IMR-90 (cell line): ENCODE data around the gene COX6A1. TPM values are rescaled to one million over a fixed set of nuclear protein-coding genes. Genes with fewer than 3 reads are reported as not detected.

ENCODE experiments used
- ATAC-seq: fragments of 200-7000 bp; cut with Tn5 transposase; 2 replicates; pipeline ENCODE4 v1.9.1; 2020; ENCODE audit warnings: low read depth, mild to moderate bottlenecking, moderate library complexity
- BruUV-seq: library from RNA; stranded (reverse); fragments of 400-500 nt; replicated peaks from 2 replicates; lab custom pipeline; 2021; lab: Mats Ljungman, UMichigan
- CTCF ChIA-PET: fragments of 300-600 bp; formaldehyde crosslinking; extraction: SDS; loops from one replicate; lab custom pipeline; 2021; ENCODE audit warnings: antibody characterized with exemption; lab: Yijun Ruan, JAX
- POLR2A ChIA-PET: fragments of 300-600 bp; sonication (Branson Sonifier 250); formaldehyde crosslinking; loops from one replicate; lab custom pipeline; 2022; ENCODE audit warnings: antibody characterized with exemption; ENCODE audit not compliant: unreplicated experiment; lab: Charles Lee
- DNase-seq: peaks from one replicate; pipeline ENCODE4 v3.0.0; 2013
- H2AFZ ChIP-seq: replicated peaks from 2 replicates; pipeline ENCODE3; 2013; ENCODE audit warnings: low read length, mild to moderate bottlenecking; ENCODE audit not compliant: poor library complexity
- H2AK5ac ChIP-seq: 2 replicates; pipeline ENCODE4 v1.6.1; 2013; ENCODE audit warnings: low read depth, low read length, inconsistent platforms
- H2AK9ac ChIP-seq: replicated peaks from 2 replicates; pipeline ENCODE3; 2013; ENCODE audit warnings: mild to moderate bottlenecking, low read depth, low read length, moderate library complexity; ENCODE audit not compliant: poor library complexity
- H2BK120ac ChIP-seq: 2 replicates; pipeline ENCODE4 v1.6.1; 2013; ENCODE audit warnings: low read depth, low read length, inconsistent platforms
- H2BK15ac ChIP-seq: 3 replicates; pipeline ENCODE4 v1.6.1; 2013; ENCODE audit warnings: low read depth, low read length, inconsistent platforms
- H2BK20ac ChIP-seq: 2 replicates; pipeline ENCODE4 v1.6.1; 2013; ENCODE audit warnings: low read depth, mild to moderate bottlenecking, inconsistent platforms, low read length, moderate library complexity
- H2BK5ac ChIP-seq: 2 replicates; pipeline ENCODE4 v1.6.1; 2013; ENCODE audit warnings: mild to moderate bottlenecking, low read depth, low read length, inconsistent platforms; ENCODE audit not compliant: poor library complexity, severe bottlenecking
- H3K14ac ChIP-seq: replicated peaks from 2 replicates; pipeline ENCODE4 v1.6.1; 2013; ENCODE audit warnings: low read depth, low read length, inconsistent platforms
- H3K18ac ChIP-seq: 2 replicates; pipeline ENCODE4 v1.6.1; 2013; ENCODE audit warnings: low read depth, low read length, control low read depth
- H3K23ac ChIP-seq: 2 replicates; pipeline ENCODE4 v1.6.1; 2013; ENCODE audit warnings: low read depth, low read length, inconsistent platforms
- H3K27ac ChIP-seq: 2 replicates; pipeline ENCODE4 v1.5.1; 2013; ENCODE audit warnings: mild to moderate bottlenecking, control low read depth, low read length; ENCODE audit not compliant: insufficient read depth
- H3K27me3 ChIP-seq: 2 replicates; pipeline ENCODE4 v1.6.1; 2013; ENCODE audit warnings: low read length; ENCODE audit not compliant: control insufficient read depth, insufficient read depth
- H3K36me3 ChIP-seq: 2 replicates; pipeline ENCODE4 v1.6.1; 2013; ENCODE audit warnings: low read length, mixed read lengths; ENCODE audit not compliant: control insufficient read depth, insufficient read depth
- H3K4ac ChIP-seq: 2 replicates; pipeline ENCODE4 v1.6.1; 2013; ENCODE audit warnings: low read depth, low read length, inconsistent platforms
- H3K4me1 ChIP-seq: 2 replicates; pipeline ENCODE4 v1.6.1; 2013; ENCODE audit warnings: low read length, mixed read lengths; ENCODE audit not compliant: control insufficient read depth, insufficient read depth
- H3K4me2 ChIP-seq: 2 replicates; pipeline ENCODE4 v1.6.1; 2013; ENCODE audit warnings: low read depth, mild to moderate bottlenecking, control low read depth, low read length, moderate library complexity
- H3K4me3 ChIP-seq: 2 replicates; pipeline ENCODE4 v1.5.1; 2013; ENCODE audit warnings: low read depth, mild to moderate bottlenecking, control low read depth, low read length, moderate library complexity; ENCODE audit not compliant: insufficient read depth
- H3K56ac ChIP-seq: 2 replicates; pipeline ENCODE4 v1.6.1; 2013; ENCODE audit warnings: low read length, inconsistent platforms; ENCODE audit not compliant: insufficient read depth; ENCODE audit errors: extremely low read depth
- H3K79me1 ChIP-seq, 2 experiments: 2 replicates each; pipeline ENCODE4 v1.6.1; 2013; ENCODE audit warnings: low read length in 2 of 2, inconsistent platforms in 1 of 2, low read depth in 1 of 2
- H3K9ac ChIP-seq: 2 replicates; pipeline ENCODE4 v1.6.1; 2013; ENCODE audit warnings: low read depth, low read length, control low read depth
- H3K9me1 ChIP-seq: 2 replicates; pipeline ENCODE4 v1.6.1; 2013; ENCODE audit warnings: low read length, inconsistent platforms; ENCODE audit not compliant: insufficient read depth
- H3K9me3 ChIP-seq: 2 replicates; pipeline ENCODE4 v1.6.1; 2013; ENCODE audit warnings: low read length; ENCODE audit not compliant: control insufficient read depth, insufficient read depth
- H4K20me1 ChIP-seq: 2 replicates; pipeline ENCODE4 v1.6.1; 2013; ENCODE audit warnings: low read length, inconsistent platforms; ENCODE audit not compliant: insufficient read depth
- H4K5ac ChIP-seq: 2 replicates; pipeline ENCODE4 v1.6.1; 2013; ENCODE audit warnings: mild to moderate bottlenecking, low read depth, low read length, control low read depth
- H4K8ac ChIP-seq, 2 experiments: 2 replicates each; pipeline ENCODE4 v1.6.1; 2013; ENCODE audit warnings: low read depth in 2 of 2, low read length in 2 of 2, control low read depth in 1 of 2, inconsistent platforms in 1 of 2
- H4K91ac ChIP-seq: 2 replicates; pipeline ENCODE4 v1.6.1; 2013; ENCODE audit warnings: low read depth, low read length, inconsistent platforms; ENCODE audit not compliant: insufficient read depth
- BHLHE40 ChIP-seq: fragments of 150-350 bp; IDR thresholded peaks from 2 replicates; pipeline ENCODE4 v1.6.1; 2016; ENCODE audit warnings: mild to moderate bottlenecking, low read depth, low read length
- CEBPB ChIP-seq: IDR thresholded peaks from 2 replicates; pipeline ENCODE4 v1.6.1; 2012; ENCODE audit warnings: low read depth, low read length, improper control_type of control experiment
- CHD1 ChIP-seq: IDR thresholded peaks from 2 replicates; pipeline ENCODE4 v1.6.1; 2012; ENCODE audit warnings: low read depth, low read length, improper control_type of control experiment
- FOS ChIP-seq: fragments of 150-350 bp; IDR thresholded peaks from 2 replicates; pipeline ENCODE4 v1.6.1; 2016; ENCODE audit warnings: low read depth, low read length
- MAFK ChIP-seq: IDR thresholded peaks from 2 replicates; pipeline ENCODE4 v1.6.1; 2012; ENCODE audit warnings: low read depth, low read length, improper control_type of control experiment
- MAZ ChIP-seq: IDR thresholded peaks from 2 replicates; pipeline ENCODE4 v1.6.1; 2012; ENCODE audit warnings: low read depth, mild to moderate bottlenecking, low read length, improper control_type of control experiment, moderate library complexity, borderline replicate concordance
- MXI1 ChIP-seq: IDR thresholded peaks from 2 replicates; pipeline ENCODE4 v1.6.1; 2012; ENCODE audit warnings: low read depth, mild to moderate bottlenecking, low read length, moderate library complexity, borderline replicate concordance
- NFE2L2 ChIP-seq: fragments of 150-350 bp; IDR thresholded peaks from 2 replicates; pipeline ENCODE4 v1.6.1; 2016; ENCODE audit warnings: low read depth, mild to moderate bottlenecking, low read length
- RAD21 ChIP-seq: IDR thresholded peaks from 2 replicates; pipeline ENCODE4 v1.6.1; 2012; ENCODE audit warnings: low read length, improper control_type of control experiment
- RCOR1 ChIP-seq: IDR thresholded peaks from 2 replicates; pipeline ENCODE4 v1.6.1; 2012; ENCODE audit warnings: mild to moderate bottlenecking, low read length, improper control_type of control experiment; ENCODE audit not compliant: insufficient replicate concordance
- RFX5 ChIP-seq: IDR thresholded peaks from 2 replicates; pipeline ENCODE4 v1.8.0; 2012; ENCODE audit warnings: low read depth, mild to moderate bottlenecking, low read length, moderate library complexity
- SMC3 ChIP-seq: fragments of 150-350 bp; IDR thresholded peaks from 2 replicates; pipeline ENCODE4 v1.6.1; 2016; ENCODE audit warnings: low read depth, mild to moderate bottlenecking, antibody characterized with exemption, low read length, moderate library complexity
- WGBS, 2 experiments: methylation state at CpG; one replicate each; pipeline versions ENCODE4 v1.1.5 to v1.1.7; 2013; ENCODE audit warnings: missing lambda C conversion rate in 2 of 2; ENCODE audit not compliant: insufficient read length in 1 of 2; ENCODE audit errors: extremely low coverage in 2 of 2; 5-methylcytosine and 5-hydroxymethylcytosine counted together
- dilution Hi-C: fragments of 300-500 bp; cut with HindIII; formaldehyde crosslinking; loops from one replicate; pipeline ENCODE4 v1.14.3; 2018; ENCODE audit warnings: low sequenced_read_pairs; ENCODE audit not compliant: unreplicated experiment
- in situ Hi-C: fragments of 300-500 bp; cut with MboI; formaldehyde crosslinking; loops from 3 replicates; pipeline ENCODE4 v1.14.3; 2019; ENCODE audit warnings: low sequenced_read_pairs, inconsistent platforms, mixed read lengths
- intact Hi-C: fragments of 100-400 bp; cut with micrococcal nuclease; formaldehyde crosslinking; loops from 2 replicates; pipeline ENCODE4 v1.10.0; 2022
- polyA plus RNA-seq, 3 experiments: library from polyadenylated mRNA; depleted of rRNA; stranded (reverse); fragments of >200 nt; gene quantifications; 2 replicates each; pipeline ENCODE4 v1.2.3, GENCODE V29; 2012; ENCODE audit warnings: low replicate concordance in 1 of 3
- total RNA-seq: library from RNA; depleted of rRNA; stranded (reverse); fragments of >200 nt; gene quantifications from 2 replicates; pipeline ENCODE4 v1.2.3, GENCODE V29; 2012
- TF ChIP-seq, protein P1 (sequence below): fragments of 150-350 bp; IDR thresholded peaks from 2 replicates; pipeline ENCODE4 v1.6.1; 2016; ENCODE audit warnings: low read depth, mild to moderate bottlenecking, low read length, moderate library complexity, borderline replicate concordance
- TF ChIP-seq, protein P2 (sequence below): fragments of 150-350 bp; IDR thresholded peaks from 2 replicates; pipeline ENCODE4 v1.6.1; 2017; ENCODE audit warnings: mild to moderate bottlenecking, antibody characterized with exemption, low read length, low read depth
- TF ChIP-seq, protein P3 (sequence below): conservative IDR thresholded peaks from 2 replicates; pipeline ENCODE4 v1.5.1; 2012; ENCODE audit warnings: mild to moderate bottlenecking, low read depth, low read length, improper control_type of control experiment

COX6A1 gene
- total and polyA plus RNA-seq, 2 of the 4 experiments (the other 2 are of a cell fraction): 396 to 541 TPM

DNA sequence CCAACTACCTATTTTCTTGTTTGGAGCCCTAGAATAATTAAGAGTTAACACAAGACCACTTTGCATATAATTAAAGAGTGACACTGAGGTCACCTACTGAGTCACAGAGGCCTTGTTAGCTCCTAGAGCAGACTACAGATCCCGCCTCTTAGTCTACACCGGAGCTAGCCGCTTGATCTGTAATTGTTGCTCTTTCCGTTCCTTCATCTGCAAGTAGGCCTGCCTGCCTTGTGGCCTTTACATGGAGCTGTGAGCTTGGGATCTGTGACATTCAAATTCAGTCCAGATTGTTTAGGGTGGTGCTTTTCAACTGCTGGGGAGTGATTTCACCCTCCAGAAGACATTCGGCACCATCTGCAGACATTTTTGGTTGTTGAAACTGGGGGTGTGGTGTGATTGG lies 52.4 kb downstream of the COX6A1 start:
- Histone ChIP-seq H4K8ac (no peak overlapping the region), H3K4me1 (peaks cover 1% of the 10 kb centered on the region), H3K9me1 (peaks cover 6% of the 10 kb centered on the region), H3K79me1 (peaks cover 12 to 35% of the 10 kb centered on the region in 2 experiments), H3K9me3 (no peaks in the 10 kb centered on the region), H3K4me2 (no peak overlapping the region), H3K4ac (no peak overlapping the region), H3K27me3 (no peaks in the 10 kb centered on the region), H2BK120ac (no peak overlapping the region), H3K4me3 (no peak overlapping the region), H2AFZ (no peak overlapping the region), H3K14ac (no peak overlapping the region), H4K5ac (no peak overlapping the region), H4K91ac (no peak overlapping the region), H3K18ac (no peak overlapping the region), H4K20me1 (no peaks in the 10 kb centered on the region), H3K9ac (no peak overlapping the region), H2BK5ac (no peak overlapping the region), H3K56ac (no peak overlapping the region), H3K23ac (no peak overlapping the region), H2AK9ac (no peak overlapping the region), H2BK20ac (no peak overlapping the region), H3K27ac (no peak overlapping the region), H3K36me3 (peaks cover 6% of the 10 kb centered on the region), H2BK15ac (no peak overlapping the region), H2AK5ac (no peak overlapping the region)
- in situ Hi-C loops (no loop called here), intact Hi-C loops (no loop called here), dilution Hi-C loops (no loop called here)
- POLR2A ChIA-PET: no interaction called here
- no peak for TF ChIP-seq RAD21
- TF ChIP-seq MXI1: no peak
- TF ChIP-seq BHLHE40: no peak
- no peak for TF ChIP-seq FOS
- TF ChIP-seq, protein P1, sequence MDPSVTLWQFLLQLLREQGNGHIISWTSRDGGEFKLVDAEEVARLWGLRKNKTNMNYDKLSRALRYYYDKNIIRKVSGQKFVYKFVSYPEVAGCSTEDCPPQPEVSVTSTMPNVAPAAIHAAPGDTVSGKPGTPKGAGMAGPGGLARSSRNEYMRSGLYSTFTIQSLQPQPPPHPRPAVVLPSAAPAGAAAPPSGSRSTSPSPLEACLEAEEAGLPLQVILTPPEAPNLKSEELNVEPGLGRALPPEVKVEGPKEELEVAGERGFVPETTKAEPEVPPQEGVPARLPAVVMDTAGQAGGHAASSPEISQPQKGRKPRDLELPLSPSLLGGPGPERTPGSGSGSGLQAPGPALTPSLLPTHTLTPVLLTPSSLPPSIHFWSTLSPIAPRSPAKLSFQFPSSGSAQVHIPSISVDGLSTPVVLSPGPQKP: no peak
- no peak for TF ChIP-seq MAZ
- TF ChIP-seq, protein P2, sequence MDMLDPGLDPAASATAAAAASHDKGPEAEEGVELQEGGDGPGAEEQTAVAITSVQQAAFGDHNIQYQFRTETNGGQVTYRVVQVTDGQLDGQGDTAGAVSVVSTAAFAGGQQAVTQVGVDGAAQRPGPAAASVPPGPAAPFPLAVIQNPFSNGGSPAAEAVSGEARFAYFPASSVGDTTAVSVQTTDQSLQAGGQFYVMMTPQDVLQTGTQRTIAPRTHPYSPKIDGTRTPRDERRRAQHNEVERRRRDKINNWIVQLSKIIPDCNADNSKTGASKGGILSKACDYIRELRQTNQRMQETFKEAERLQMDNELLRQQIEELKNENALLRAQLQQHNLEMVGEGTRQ: no peak
- TF ChIP-seq CEBPB: no peak
- TF ChIP-seq, protein P3, sequence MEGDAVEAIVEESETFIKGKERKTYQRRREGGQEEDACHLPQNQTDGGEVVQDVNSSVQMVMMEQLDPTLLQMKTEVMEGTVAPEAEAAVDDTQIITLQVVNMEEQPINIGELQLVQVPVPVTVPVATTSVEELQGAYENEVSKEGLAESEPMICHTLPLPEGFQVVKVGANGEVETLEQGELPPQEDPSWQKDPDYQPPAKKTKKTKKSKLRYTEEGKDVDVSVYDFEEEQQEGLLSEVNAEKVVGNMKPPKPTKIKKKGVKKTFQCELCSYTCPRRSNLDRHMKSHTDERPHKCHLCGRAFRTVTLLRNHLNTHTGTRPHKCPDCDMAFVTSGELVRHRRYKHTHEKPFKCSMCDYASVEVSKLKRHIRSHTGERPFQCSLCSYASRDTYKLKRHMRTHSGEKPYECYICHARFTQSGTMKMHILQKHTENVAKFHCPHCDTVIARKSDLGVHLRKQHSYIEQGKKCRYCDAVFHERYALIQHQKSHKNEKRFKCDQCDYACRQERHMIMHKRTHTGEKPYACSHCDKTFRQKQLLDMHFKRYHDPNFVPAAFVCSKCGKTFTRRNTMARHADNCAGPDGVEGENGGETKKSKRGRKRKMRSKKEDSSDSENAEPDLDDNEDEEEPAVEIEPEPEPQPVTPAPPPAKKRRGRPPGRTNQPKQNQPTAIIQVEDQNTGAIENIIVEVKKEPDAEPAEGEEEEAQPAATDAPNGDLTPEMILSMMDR: no peak
- no peak for TF ChIP-seq NFE2L2
- no peak for TF ChIP-seq MAFK
- no peak for TF ChIP-seq RCOR1
- TF ChIP-seq CHD1: no peak
- no peak for TF ChIP-seq SMC3
- TF ChIP-seq RFX5: no peak
- ATAC-seq (no peak), DNase-seq (no peak)
- BruUV-seq: no TSS peak
- 100% methylated on average over 3 of the region's 5 CpGs; no CpG with 5 or more reads in 1 of the 2 experiments for WGBS, 2 experiments
- CTCF ChIA-PET: no interaction called here
